Stimulated activated CD4-positive, alpha-beta T cell treated with anti-CD3 and anti-CD28 coated beads, Interleukin-1b, Interleukin-23, amount 100 ng/mL, for 4 hours (primary cell): ENCODE measurements around the gene OPRL1.

ENCODE experiments used
- DNase-seq, 2 donors: peaks; one replicate each; pipeline ENCODE4 v3.0.0-alpha.2; 2020; ENCODE audit warnings: low read depth in 2 of 2

Gene OPRL1

GRCh38 chr20:64104667-64105451, 25.0 kb downstream of the OPRL1 start:
- no peak for DNase-seq

DNA sequence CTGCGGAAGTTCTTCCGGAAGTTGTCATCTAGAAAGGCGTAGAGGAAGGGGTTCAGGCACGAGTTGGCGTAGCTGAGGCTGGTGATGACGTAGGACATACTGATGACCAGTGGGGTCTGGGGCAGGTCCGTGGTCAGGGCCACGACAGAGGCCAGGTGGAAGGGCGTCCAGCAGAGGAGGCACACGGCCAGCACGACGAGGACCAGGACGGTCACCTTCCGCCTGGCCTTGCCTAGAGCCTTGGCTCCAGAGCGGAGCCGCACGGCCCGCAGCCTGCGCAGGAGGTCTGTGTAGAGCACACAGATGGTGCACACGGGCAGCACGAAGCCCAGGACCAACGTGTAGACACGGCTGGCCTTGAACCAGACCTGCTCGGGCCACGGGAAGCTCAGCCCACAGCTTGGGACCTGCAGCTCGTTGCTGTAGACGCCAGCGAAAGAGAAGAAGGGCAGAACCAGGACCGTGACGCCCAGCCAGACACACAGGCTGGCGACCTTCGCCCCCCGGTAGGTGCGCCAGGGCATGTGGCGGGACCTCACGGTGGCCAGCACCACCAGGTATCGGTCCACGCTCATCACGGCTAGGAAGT, 26.1 kb downstream of the OPRL1 start:
- no peak for DNase-seq

GRCh38 chr20:64106435-64106961, 26.6 kb downstream of the OPRL1 start:
- DNase-seq: no peak

DNA sequence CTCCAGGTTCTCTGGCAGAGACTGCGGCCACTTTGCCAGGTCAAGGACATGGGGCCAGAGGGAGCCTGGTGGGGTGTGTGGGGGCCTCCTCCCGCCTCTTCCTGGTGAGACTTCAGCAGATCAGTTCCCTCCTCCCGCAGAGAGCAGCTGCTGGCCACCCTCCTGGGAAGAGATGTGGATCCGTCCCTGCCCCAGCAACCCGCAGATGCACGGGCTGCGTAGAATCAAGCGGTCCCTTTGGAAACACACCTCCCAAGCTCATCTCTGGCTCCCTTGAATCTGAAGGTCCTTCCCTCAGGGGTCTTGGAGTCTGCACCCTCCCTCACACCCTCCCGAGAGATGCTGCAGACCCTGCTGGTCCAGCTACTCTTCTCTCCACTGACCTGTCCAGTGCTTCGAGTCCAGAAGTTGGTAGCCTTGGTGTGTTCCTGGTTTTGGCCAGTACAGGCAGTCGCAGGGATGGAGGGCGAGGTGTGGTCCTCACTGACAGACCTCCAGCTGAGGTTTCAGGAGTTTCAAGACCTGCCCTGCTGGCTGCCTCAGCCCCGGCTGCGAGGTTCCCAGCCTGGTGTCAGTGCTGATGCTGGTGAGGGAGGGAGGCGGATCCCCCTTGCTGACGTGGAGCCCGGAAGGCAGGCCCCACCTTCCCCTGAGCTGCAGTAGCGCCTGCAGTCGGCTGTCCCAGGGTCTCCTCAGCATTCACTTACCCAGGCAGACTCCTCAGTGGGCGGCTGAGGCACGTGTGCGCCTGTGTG, 27.3 kb downstream of the OPRL1 start, which contains the start of gene NPBWR2:
TSS of gene NPBWR2 (minus strand) at position 585 of the 755 bp plus-strand sequence. CDS start 734 bp downstream, outside the sequence.
- DNase-seq: no peak

DNA sequence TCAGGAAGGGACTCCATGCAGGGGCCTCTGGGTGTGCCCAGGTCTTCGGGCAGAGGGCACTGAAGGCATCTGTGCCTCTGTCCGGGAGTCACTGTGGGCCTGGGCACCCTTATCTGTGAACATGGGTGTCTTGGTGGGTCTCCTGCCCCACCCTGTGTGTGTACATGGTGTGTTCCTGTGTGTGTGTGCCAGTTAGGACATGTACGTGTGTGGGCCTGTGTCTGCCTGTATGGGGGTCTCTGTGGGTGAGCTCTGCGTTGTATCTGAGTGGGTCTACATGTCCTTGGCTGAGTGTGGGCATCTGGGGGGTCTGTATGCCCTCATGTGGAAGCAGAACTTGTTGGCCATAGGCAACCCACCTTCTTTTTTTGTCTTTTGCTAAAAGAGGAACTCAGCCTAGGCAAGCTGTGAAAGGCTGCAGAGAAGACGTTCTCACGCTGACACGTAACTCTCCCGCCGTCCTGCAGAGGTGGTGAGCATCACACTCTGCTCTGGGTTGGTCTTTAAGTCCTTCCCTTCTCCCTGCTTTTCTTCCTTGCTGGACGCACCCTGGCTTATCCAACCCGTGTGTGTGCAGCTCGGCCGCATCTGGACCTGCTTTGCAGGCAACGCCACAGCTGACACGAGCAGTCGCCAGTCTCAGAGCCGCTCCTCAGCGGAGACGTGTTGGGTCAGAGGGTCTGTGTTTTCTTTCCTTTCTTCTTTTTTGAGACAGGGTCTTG, 28.0 kb downstream of the OPRL1 start:
- DNase-seq: no peak

GRCh38 chr20:64108731-64109681, 29.1 kb downstream of the OPRL1 start:
- DNase-seq: no peak

- no peak for DNase-seq
Measured at GRCh38 chr20:64109831-64110391, 30.0 kb downstream of the OPRL1 start.

- no peak for DNase-seq
Measured at GRCh38 chr20:64110411-64111068, 30.7 kb downstream of the OPRL1 start.

GRCh38 chr20:64111841-64112641, 32.2 kb downstream of the OPRL1 start:
- DNase-seq: no peak

DNA sequence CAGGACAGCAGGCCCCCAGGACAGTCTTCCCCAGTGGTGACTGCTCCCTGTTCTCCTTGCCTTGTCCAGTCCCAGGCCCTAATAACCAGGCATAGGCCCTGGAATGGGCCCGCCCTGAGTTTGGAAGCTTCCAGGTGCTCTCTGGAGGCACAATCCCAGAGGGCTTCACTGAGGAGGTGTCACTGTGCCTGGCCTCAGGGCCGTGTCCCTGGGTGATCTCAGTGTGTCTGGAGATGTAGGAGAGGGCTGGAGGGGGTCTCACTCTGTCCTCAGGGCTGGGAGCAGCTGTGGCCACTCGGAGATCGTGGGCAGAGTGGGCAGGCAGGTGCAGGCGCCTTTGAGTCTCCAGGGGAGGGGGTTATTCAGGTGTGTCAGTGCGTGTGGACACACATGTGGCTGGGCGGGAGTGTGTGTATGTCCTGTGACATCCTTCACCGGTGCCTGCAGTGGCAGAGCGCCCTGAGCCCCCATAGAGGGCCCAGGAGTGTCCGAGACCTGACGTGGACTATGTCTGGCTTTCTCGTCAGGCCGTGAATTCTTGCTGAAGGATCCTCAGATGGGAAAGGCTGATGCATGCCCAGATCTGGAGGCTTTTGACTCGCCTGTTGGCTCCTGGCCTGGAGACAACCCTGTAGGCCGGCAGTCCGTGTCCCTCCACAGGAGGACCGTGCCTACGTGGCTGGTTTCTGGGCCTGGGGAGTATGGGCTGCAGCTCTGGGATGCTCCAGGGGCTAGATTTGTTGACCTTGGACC, 33.0 kb downstream of the OPRL1 start:
- DNase-seq: no peak

DNA sequence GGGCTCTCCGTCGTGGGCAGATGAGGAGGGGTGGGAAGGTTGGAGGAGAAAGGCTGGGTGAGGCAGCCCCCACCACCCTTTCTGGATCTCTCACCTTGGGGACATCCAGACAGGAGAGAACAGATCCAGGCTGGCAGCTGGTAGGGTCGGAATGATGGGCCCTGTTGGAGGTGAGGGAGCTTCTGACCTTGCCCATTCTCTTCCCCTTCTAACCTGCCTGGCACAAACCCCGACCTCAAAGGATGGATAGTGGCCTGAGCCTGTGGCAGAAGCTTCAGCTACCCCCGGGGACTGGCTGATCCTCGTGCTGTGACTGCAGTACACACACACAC, 33.5 kb downstream of the OPRL1 start:
- no peak for DNase-seq

GRCh38 chr20:64113796-64114355, 34.0 kb downstream of the OPRL1 start:
- DNase-seq: no peak

DNA sequence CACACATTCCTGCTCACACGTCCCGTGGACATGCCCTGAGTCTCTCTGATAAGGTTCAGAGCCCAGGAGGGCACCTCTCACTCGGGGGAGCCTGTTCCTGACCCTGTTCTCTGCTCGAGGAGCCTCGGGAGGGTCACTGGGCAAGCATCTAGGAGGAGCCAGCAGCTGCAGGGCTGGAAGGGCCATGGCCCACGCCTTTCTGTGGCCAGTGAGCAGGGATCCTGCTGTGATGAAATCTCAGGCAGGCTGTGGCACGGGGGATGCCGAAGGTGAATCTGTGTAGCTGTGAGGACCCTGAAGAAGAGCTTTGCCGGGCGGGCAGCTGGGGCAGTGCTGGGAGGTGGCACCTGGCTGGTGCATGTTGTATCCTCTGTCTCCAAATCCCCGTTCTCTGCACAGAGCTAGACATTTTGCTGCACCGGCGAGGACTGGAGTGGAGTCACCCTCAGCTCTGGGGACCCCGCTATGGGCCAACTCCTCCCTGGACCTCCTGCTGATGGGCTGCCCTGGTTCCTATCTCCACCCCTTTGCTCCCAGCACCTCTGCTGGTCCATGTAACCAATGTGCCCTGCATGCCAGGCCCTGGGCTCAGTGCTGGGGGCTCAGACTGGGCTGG, 34.6 kb downstream of the OPRL1 start:
- DNase-seq: no peak

- DNase-seq: no peak
Measured at GRCh38 chr20:64115171-64115911, 35.5 kb downstream of the OPRL1 start.

DNA sequence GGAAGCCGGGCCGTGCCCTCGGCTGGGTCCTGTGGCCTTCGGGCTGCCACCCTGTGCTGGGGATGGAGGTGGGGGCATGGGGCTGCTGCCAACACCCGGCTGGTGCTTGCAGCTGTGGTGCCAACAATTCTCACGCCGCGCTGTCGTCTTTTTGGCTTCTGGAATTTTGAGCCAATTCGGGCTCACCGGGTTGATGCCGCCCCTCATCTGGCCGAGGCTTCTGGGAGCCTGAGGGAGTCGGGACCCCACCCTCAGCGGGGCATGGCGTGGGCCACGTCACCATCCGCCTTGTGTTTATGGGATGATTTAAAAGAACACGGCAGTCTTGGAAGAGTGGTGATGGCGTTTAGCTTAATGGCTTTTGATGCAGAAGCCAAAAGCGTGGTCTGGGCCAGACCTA, 36.1 kb downstream of the OPRL1 start:
- DNase-seq: no peak

DNA sequence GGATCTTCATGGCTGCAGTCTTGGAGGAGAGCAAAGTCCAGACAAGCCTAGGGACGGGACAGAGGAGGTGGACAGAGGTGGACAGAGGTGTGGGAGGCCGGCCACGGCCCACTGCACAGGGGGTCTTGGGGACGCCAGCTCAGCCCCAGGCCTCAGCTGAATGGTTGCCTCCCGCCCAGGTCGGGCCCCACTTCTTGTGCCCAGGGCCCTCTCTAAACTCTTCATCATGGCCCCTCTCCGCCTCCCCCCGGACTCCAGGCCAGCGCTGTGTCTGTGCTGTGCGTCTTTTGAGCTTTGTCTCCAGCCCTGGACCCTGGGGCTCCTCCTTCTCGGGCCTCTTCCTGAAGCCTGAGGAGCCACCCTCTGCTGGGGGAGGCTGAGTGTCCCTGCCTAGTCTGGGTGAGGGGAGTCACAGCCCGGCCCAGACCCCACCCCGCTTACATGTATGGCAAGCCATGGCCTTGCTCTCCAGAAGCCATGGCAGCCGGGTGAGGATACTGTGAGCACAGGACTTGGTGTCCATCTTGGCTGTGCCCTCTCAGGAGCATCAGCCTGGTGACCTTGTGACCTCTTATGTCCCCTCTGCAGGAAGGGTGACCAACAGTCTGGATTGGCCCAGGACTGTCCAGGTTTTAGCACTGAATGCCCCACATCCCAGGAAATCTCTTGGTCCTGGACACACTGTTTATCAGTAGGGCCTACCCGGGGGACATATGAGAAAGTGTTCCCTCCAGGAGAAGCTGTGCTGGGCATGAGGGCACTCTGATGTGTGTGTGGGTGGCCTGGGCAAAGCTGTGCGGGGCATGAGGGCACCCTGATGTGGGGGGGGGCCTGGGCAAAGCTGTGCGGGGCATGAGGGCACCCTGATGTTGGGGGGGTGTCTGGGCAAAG, 36.9 kb downstream of the OPRL1 start:
- DNase-seq: no peak
